ENCODE results near the gene RCAN2.

Gene RCAN2

GRCh38 chr6:46263707-46264086 is 227.6 kb downstream of the RCAN2 start:
- in situ Hi-C loops (cut with HindIII; ENCODE audit: low sequenced_read_pairs), result no loop called here

- in situ Hi-C loops (cut with HindIII; ENCODE audit: low sequenced_read_pairs), result no loop called here
Measured at GRCh38 chr6:46262928-46263706, 228.1 kb downstream of the RCAN2 start.

GRCh38 chr6:46258249-46258648 is 233.0 kb downstream of the RCAN2 start:
- in situ Hi-C loops (cut with HindIII; ENCODE audit: low sequenced_read_pairs), result no loop called here

- in situ Hi-C loops (cut with HindIII; ENCODE audit: low sequenced_read_pairs), result no loop called here
Measured at GRCh38 chr6:46255528-46255927, 235.7 kb downstream of the RCAN2 start.

- in situ Hi-C loops (cut with HindIII; ENCODE audit: low sequenced_read_pairs), result no loop called here
Measured at GRCh38 chr6:46254946-46255345, 236.3 kb downstream of the RCAN2 start.

- in situ Hi-C loops (cut with HindIII; ENCODE audit: low sequenced_read_pairs), result no loop called here
Measured at GRCh38 chr6:46254331-46254730, 236.9 kb downstream of the RCAN2 start.

- in situ Hi-C loops (cut with HindIII; ENCODE audit: low sequenced_read_pairs), result no loop called here
Measured at GRCh38 chr6:46251583-46252339, 239.5 kb downstream of the RCAN2 start.

GRCh38 chr6:46248143-46248542 is 243.1 kb downstream of the RCAN2 start:
- in situ Hi-C loops (cut with HindIII; ENCODE audit: low sequenced_read_pairs), result no loop called here

- in situ Hi-C loops (cut with HindIII; ENCODE audit: low sequenced_read_pairs), result no loop called here
Measured at GRCh38 chr6:46246727-46247126, 244.5 kb downstream of the RCAN2 start.

GRCh38 chr6:46246081-46246480 is 245.2 kb downstream of the RCAN2 start:
- in situ Hi-C loops (cut with HindIII; ENCODE audit: low sequenced_read_pairs), result no loop called here

- in situ Hi-C loops (cut with HindIII; ENCODE audit: low sequenced_read_pairs), result no loop called here
Measured at GRCh38 chr6:46244670-46245069, 246.6 kb downstream of the RCAN2 start.

GRCh38 chr6:46243754-46244153 is 247.5 kb downstream of the RCAN2 start:
- in situ Hi-C loops (cut with HindIII; ENCODE audit: low sequenced_read_pairs), result no loop called here

- in situ Hi-C loops (cut with HindIII; ENCODE audit: low sequenced_read_pairs), result no loop called here
Measured at GRCh38 chr6:46242921-46243320, 248.3 kb downstream of the RCAN2 start.

GRCh38 chr6:46240866-46241565 is 250.2 kb downstream of the RCAN2 start:
- in situ Hi-C loops (cut with HindIII; ENCODE audit: low sequenced_read_pairs), result no loop called here

GRCh38 chr6:46236752-46237151 is 254.5 kb downstream of the RCAN2 start:
- in situ Hi-C loops (cut with HindIII; ENCODE audit: low sequenced_read_pairs), result no loop called here

GRCh38 chr6:46235242-46235641 is 256.0 kb downstream of the RCAN2 start:
- in situ Hi-C loops (cut with HindIII; ENCODE audit: low sequenced_read_pairs), result no loop called here

GRCh38 chr6:46234700-46235099 is 256.5 kb downstream of the RCAN2 start:
- in situ Hi-C loops (cut with HindIII; ENCODE audit: low sequenced_read_pairs), result no loop called here

- in situ Hi-C loops (cut with HindIII; ENCODE audit: low sequenced_read_pairs), result no loop called here
Measured at GRCh38 chr6:46234156-46234556, 257.1 kb downstream of the RCAN2 start.

- in situ Hi-C loops (cut with HindIII; ENCODE audit: low sequenced_read_pairs), result no loop called here
Measured at GRCh38 chr6:46233129-46233528, 258.1 kb downstream of the RCAN2 start.

- in situ Hi-C loops (cut with HindIII; ENCODE audit: low sequenced_read_pairs), result no loop called here
Measured at GRCh38 chr6:46222286-46222685, 269.0 kb downstream of the RCAN2 start.

- in situ Hi-C loops (cut with HindIII; ENCODE audit: low sequenced_read_pairs), result no loop called here
Measured at GRCh38 chr6:46221222-46221793, 269.9 kb downstream of the RCAN2 start.

All from DLD1 (cell line).